ENCODE measurements around the gene ADAMTS14. TPM values are rescaled to one million over a fixed set of nuclear protein-coding genes. Genes with fewer than 3 reads are reported as not detected.

The ADAMTS14 gene
- total RNA-seq, 1 donor from 2014 or later = 0.53 TPM

DNA sequence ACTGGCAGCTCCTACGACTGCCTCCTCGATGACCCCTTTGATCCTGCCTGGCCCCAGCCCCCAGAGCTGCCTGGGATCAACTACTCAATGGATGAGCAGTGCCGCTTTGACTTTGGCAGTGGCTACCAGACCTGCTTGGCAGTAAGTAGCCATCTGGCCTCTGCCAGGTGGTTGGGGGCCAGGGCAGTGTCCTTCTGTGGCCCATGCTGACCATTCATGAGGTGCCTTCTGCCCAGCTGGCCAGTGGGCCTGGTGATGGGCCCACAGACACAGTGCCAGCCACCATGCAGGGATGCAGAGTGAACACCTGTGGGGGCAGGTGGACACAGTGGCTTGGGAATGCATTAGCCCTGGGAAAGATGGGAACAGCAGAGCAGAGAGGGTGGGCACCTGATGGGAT is 62.9 kb downstream of the ADAMTS14 start:
- Histone ChIP-seq H3K27ac (no peak overlapping the region), H3K9me3 (no peaks in the 10 kb centered on the region), H3K36me3 (no peaks in the 10 kb centered on the region), H3K4me3 (no peak overlapping the region), H3K4me1 (no peaks in the 10 kb centered on the region), H3K27me3 (ENCODE audit: low read depth) (no peaks in the 10 kb centered on the region)
- DNase-seq = no peak
- TF ChIP-seq, protein P1, sequence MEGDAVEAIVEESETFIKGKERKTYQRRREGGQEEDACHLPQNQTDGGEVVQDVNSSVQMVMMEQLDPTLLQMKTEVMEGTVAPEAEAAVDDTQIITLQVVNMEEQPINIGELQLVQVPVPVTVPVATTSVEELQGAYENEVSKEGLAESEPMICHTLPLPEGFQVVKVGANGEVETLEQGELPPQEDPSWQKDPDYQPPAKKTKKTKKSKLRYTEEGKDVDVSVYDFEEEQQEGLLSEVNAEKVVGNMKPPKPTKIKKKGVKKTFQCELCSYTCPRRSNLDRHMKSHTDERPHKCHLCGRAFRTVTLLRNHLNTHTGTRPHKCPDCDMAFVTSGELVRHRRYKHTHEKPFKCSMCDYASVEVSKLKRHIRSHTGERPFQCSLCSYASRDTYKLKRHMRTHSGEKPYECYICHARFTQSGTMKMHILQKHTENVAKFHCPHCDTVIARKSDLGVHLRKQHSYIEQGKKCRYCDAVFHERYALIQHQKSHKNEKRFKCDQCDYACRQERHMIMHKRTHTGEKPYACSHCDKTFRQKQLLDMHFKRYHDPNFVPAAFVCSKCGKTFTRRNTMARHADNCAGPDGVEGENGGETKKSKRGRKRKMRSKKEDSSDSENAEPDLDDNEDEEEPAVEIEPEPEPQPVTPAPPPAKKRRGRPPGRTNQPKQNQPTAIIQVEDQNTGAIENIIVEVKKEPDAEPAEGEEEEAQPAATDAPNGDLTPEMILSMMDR (IDR thresholded peaks at IDR 0.05) = no peak
- intact Hi-C loops (cut with DNase I) = no loop called here
- no peak for ATAC-seq

DNA sequence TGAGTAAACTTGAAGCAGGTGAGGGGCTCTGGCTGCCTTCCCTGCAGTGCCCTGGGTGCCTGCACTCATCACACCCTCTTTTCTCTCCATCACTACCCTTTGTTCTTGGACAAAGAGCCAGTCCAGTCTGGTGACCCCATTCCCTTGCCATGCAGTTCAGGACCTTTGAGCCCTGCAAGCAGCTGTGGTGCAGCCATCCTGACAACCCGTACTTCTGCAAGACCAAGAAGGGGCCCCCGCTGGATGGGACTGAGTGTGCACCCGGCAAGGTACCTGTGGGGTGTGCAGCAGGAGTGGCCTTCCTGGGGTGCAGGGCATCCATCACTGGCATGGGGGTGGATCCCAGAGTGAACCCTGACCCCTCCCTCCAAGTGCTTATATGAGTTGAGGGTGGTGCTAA is 64.2 kb downstream of the ADAMTS14 start:
- TF ChIP-seq, protein P1 (IDR thresholded peaks at IDR 0.05) = no peak
- H3K9me3 ChIP-seq = no peaks in the 10 kb centered on the region
- peak; percentile 41 for DNase-seq
- intact Hi-C loops (cut with DNase I) = no loop called here
- H3K27me3 ChIP-seq (ENCODE audit: low read depth) = no peaks in the 10 kb centered on the region
- H3K36me3 ChIP-seq = no peaks in the 10 kb centered on the region
- H3K4me1 ChIP-seq = no peaks in the 10 kb centered on the region
- H3K4me3 ChIP-seq = no peak overlapping the region
- H3K27ac ChIP-seq = no peak overlapping the region
- ATAC-seq = no peak

DNA sequence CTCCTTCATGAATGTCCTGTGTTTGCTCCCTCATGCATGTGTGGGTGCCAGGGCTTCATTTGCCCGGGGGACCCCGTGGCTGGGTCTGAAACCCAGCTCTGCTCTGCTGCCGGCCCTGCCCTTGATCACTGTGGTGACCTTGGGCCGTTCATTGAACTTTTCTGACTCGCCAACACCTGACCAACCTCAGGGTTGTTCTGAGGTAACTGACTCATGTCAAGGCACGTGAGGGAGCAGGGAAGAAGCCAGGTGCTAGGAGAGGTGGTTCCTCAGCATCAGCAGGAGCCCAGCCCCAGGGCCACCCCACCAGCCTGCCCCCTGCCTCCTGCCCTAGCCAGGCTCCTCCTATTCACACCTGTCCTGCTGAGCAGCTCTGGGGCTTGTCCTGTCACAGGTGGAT is 64.9 kb downstream of the ADAMTS14 start:
- TF ChIP-seq, protein P1 (IDR thresholded peaks at IDR 0.05) = no peak
- Histone ChIP-seq H3K4me3 (no peak overlapping the region), H3K36me3 (no peaks in the 10 kb centered on the region), H3K9me3 (no peaks in the 10 kb centered on the region), H3K27ac (no peak overlapping the region), H3K4me1 (peaks cover 5% of the 10 kb centered on the region), H3K27me3 (ENCODE audit: low read depth) (no peaks in the 10 kb centered on the region)
- no peak for ATAC-seq
- no peak for DNase-seq
- intact Hi-C loops (cut with DNase I) = no loop called here

DNA sequence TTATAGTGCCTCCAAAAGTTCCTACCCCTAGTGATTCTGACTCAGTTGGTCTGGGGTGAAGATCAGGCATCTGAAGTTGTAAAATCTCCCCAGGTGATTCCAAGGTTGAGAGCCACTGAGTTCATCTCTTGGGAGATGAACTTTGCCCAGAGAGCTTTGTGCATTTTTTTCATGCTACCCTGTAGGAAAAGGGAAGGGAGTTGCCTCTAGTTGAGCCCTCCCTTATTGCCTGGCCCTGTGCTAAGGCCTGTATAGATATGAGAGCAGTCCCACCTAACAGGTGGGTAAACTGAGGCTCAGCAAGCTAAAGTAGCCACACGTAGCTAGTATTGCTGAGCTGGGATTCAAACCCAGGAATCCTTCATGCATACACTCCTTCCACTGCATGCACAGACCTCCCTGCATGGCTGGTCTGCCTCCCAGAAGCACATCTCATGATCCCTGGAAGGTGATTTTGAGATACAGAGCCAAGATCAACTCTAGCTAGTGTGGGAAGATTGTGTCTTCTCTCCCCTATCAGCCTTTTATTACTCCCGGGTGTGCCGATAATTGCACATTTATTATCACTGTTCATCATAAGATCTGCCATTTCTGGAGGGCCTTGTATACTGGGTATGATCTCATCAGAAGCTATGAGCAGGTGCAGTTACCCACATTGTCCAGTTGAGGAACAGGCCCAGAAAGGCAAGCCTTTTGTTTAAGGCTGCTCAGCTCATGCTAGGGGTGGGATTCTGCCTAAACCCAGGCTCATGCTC is 65.9 kb downstream of the ADAMTS14 start:
- peaks cover 15% of the 10 kb centered on the region for H3K4me1 ChIP-seq
- TF ChIP-seq, protein P1 (IDR thresholded peaks at IDR 0.05) = no peak
- intact Hi-C loops (cut with DNase I) = no loop called here
- H3K9me3 ChIP-seq = no peaks in the 10 kb centered on the region
- no peak overlapping the region for H3K27ac ChIP-seq
- DNase-seq = no peak
- no peaks in the 10 kb centered on the region for H3K36me3 ChIP-seq
- H3K27me3 ChIP-seq (ENCODE audit: low read depth) = no peaks in the 10 kb centered on the region
- no peak for ATAC-seq
- no peak overlapping the region for H3K4me3 ChIP-seq

DNA sequence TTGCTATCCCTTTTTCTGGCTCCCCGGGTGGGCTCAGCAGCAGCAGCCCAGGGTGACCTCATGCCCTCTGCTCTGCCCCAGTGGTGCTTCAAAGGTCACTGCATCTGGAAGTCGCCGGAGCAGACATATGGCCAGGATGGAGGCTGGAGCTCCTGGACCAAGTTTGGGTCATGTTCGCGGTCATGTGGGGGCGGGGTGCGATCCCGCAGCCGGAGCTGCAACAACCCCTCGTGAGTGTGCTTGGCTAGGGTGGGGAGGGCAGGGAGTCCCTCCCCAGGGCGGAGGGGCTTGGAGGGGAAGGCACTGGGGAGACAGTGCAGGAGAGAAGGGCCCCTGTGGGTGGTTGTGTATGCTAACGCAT is 66.4 kb downstream of the ADAMTS14 start:
- DNase-seq (peak; percentile 28), ATAC-seq (no peak)
- no peaks in the 10 kb centered on the region for H3K36me3 ChIP-seq
- no peaks in the 10 kb centered on the region for H3K27me3 ChIP-seq (ENCODE audit: low read depth)
- TF ChIP-seq, protein P1 (IDR thresholded peaks at IDR 0.05) = no peak
- peaks cover 20% of the 10 kb centered on the region for H3K4me1 ChIP-seq
- H3K27ac ChIP-seq = no peak overlapping the region
- no peak overlapping the region for H3K4me3 ChIP-seq
- intact Hi-C loops (cut with DNase I) = no loop called here
- H3K9me3 ChIP-seq = no peaks in the 10 kb centered on the region

Data from lower lobe of right lung (tissue), 2 donors.